GM23338 (cell line): Measurements from ENCODE around the gene MADCAM1. TPM values are rescaled to one million over a fixed set of nuclear protein-coding genes. Genes with fewer than 3 reads are reported as not detected.
A peak's percentile ranks its signal among the peaks of the same experiment; 100 is the strongest.

ENCODE experiments used
- ATAC-seq: fragments of 200-7000 bp; cut with Tn5 transposase; 3 replicates; pipeline ENCODE4 v1.9.1; 2020
- DNase-seq: peaks from one replicate; pipeline ENCODE4 v3.0.0-alpha.2; 2015; ENCODE audit warnings: low spot score
- H2AFZ ChIP-seq: fragments of 200-600 bp; sonication (generic); 2 replicates; pipeline ENCODE4 v1.8.0; 2016; ENCODE audit warnings: antibody characterized with exemption, mild to moderate bottlenecking, moderate library complexity
- H3F3A ChIP-seq: fragments of 200-600 bp; sonication (generic); replicated peaks from 2 replicates; pipeline ENCODE4 v1.8.0; 2017; ENCODE audit warnings: antibody characterized with exemption, mixed run types, low read depth
- H3K27ac ChIP-seq: fragments of 200-600 bp; sonication (generic); 2 replicates; pipeline ENCODE4 v1.6.1; 2016; ENCODE audit warnings: low read depth
- H3K27me3 ChIP-seq: fragments of 200-600 bp; sonication (generic); 2 replicates; pipeline ENCODE4 v1.8.0; 2016; ENCODE audit warnings: mild to moderate bottlenecking, mixed run types, moderate library complexity; ENCODE audit not compliant: insufficient read depth
- H3K36me3 ChIP-seq: fragments of 200-600 bp; sonication (generic); 2 replicates; pipeline ENCODE4 v1.8.0; 2016; ENCODE audit warnings: mild to moderate bottlenecking; ENCODE audit not compliant: insufficient read depth
- H3K4me1 ChIP-seq: fragments of 200-600 bp; sonication (generic); 2 replicates; pipeline ENCODE4 v1.8.0; 2016; ENCODE audit warnings: mild to moderate bottlenecking, moderate library complexity; ENCODE audit not compliant: insufficient read depth
- H3K4me2 ChIP-seq: fragments of 200-600 bp; sonication (generic); 2 replicates; pipeline ENCODE4 v1.7.1; 2017; ENCODE audit warnings: mixed run types
- H3K4me3 ChIP-seq: fragments of 200-600 bp; sonication (generic); 2 replicates; pipeline ENCODE4 v1.6.1; 2016; ENCODE audit warnings: mixed run types
- H3K79me2 ChIP-seq: fragments of 200-600 bp; sonication (generic); replicated peaks from 2 replicates; pipeline ENCODE4 v1.8.0; 2017; ENCODE audit warnings: mild to moderate bottlenecking; ENCODE audit not compliant: insufficient read depth
- H3K9me2 ChIP-seq: fragments of 200-600 bp; sonication (generic); 2 replicates; pipeline ENCODE4 v1.8.0; 2017; ENCODE audit not compliant: insufficient read depth
- H4K20me1 ChIP-seq: fragments of 200-600 bp; sonication (generic); replicated peaks from 2 replicates; pipeline ENCODE4 v1.8.0; 2017; ENCODE audit warnings: mild to moderate bottlenecking; ENCODE audit not compliant: insufficient read depth
- H3K27ac Mint-ChIP-seq: 2 replicates; pipeline ENCODE4 v1.8.0; 2020; ENCODE audit warnings: inconsistent platforms, mild to moderate bottlenecking, moderate library complexity, mixed read lengths
- H3K27me3 Mint-ChIP-seq: 3 replicates; pipeline ENCODE4 v1.8.0; 2022; ENCODE audit warnings: low read depth, mild to moderate bottlenecking, moderate library complexity, mixed read lengths, inconsistent platforms; ENCODE audit not compliant: insufficient read depth, poor library complexity
- H3K36me3 Mint-ChIP-seq: 3 replicates; pipeline ENCODE4 v1.8.0; 2021; ENCODE audit warnings: low read depth, mild to moderate bottlenecking, inconsistent platforms, moderate library complexity, mixed read lengths
- H3K4me1 Mint-ChIP-seq: 3 replicates; pipeline ENCODE4 v1.8.0; 2020; ENCODE audit warnings: mild to moderate bottlenecking, inconsistent platforms, mixed read lengths
- H3K4me3 Mint-ChIP-seq: 3 replicates; pipeline ENCODE4 v1.8.0; 2021; ENCODE audit warnings: moderate library complexity, mild to moderate bottlenecking, inconsistent platforms, mixed read lengths
- H3K9me3 Mint-ChIP-seq: 3 replicates; pipeline ENCODE4 v1.8.0; 2020; ENCODE audit warnings: moderate library complexity, mild to moderate bottlenecking, inconsistent platforms, mixed read lengths
- CREB1 ChIP-seq: fragments of 250-450 bp; sonication (Bioruptor Pico); IDR thresholded peaks from 2 replicates; pipeline ENCODE4 v1.5.0; 2020; ENCODE audit warnings: low read depth, mild to moderate bottlenecking, moderate library complexity
- CTCF ChIP-seq, 2 experiments: fragments of 200-600 bp in 1 of 2; sonication (generic) in 1 of 2; conservative IDR thresholded peaks; 2 replicates each; pipeline versions ENCODE4 v1.5.1 to v1.6.1; 2016 to 2017; ENCODE audit warnings: antibody characterized with exemption in 2 of 2, low read depth in 2 of 2, mild to moderate bottlenecking in 2 of 2, moderate library complexity in 1 of 2
- ETS1 ChIP-seq: IDR thresholded peaks from 2 replicates; pipeline ENCODE4 v1.6.1; 2016; ENCODE audit warnings: antibody characterized with exemption
- EZH2phosphoT487 ChIP-seq: fragments of 200-600 bp; sonication (generic); IDR thresholded peaks from one replicate; pipeline ENCODE4 v1.8.1; 2018; ENCODE audit warnings: antibody characterized with exemption; ENCODE audit not compliant: unreplicated experiment
- JUNB ChIP-seq: IDR thresholded peaks from one replicate; pipeline ENCODE4 v1.6.1; 2016; ENCODE audit warnings: antibody characterized with exemption; ENCODE audit not compliant: unreplicated experiment
- REST ChIP-seq: IDR thresholded peaks from one replicate; pipeline ENCODE4 v1.6.1; 2018; ENCODE audit warnings: antibody characterized with exemption; ENCODE audit not compliant: unreplicated experiment
- STAT1 ChIP-seq: IDR thresholded peaks from one replicate; pipeline ENCODE4 v1.6.1; 2016; ENCODE audit warnings: antibody characterized with exemption; ENCODE audit not compliant: unreplicated experiment
- ZNF114 ChIP-seq: fragments of 250-450 bp; sonication (Bioruptor Pico); IDR thresholded peaks from 2 replicates; pipeline ENCODE4 v1.5.0; 2020; ENCODE audit warnings: mild to moderate bottlenecking, moderate library complexity
- ZNF331 ChIP-seq: fragments of 250-450 bp; sonication (Bioruptor Pico); IDR thresholded peaks from 2 replicates; pipeline ENCODE4 v1.5.0; 2020; ENCODE audit warnings: low read depth, mild to moderate bottlenecking, moderate library complexity
- ZNF462 ChIP-seq: fragments of 250-450 bp; sonication (Bioruptor Pico); IDR thresholded peaks from 2 replicates; pipeline ENCODE4 v1.5.0; 2020; ENCODE audit warnings: mild to moderate bottlenecking, moderate library complexity
- polyA plus RNA-seq: library from polyadenylated mRNA; unstranded; fragments of >200 nt; fragmentation: Nextera tagmentation; extraction: Ambion mirVana; gene quantifications from 2 replicates; pipeline ENCODE4 v1.2.1, GENCODE V29; 2016
- total RNA-seq: library from RNA; depleted of rRNA; stranded (reverse); fragments of >200 nt; shearing (Covaris generic); gene quantifications from 2 replicates; pipeline ENCODE4 v1.2.3, GENCODE V29; 2014

The MADCAM1 gene
- total and polyA plus RNA-seq, 2 experiments from 2014 or later, result 2.1 to 2.5 TPM

GRCh38 chr19:524062-524674, 27.9 kb downstream of the MADCAM1 start (continued):
- TF ChIP-seq REST (no peak), CTCF (conservative IDR thresholded peaks at IDR 0.05; ENCODE audit: low read depth in 2 of 2) (no peak), EZH2phosphoT487 (no peak)

- DNase-seq, result no peak
- no peak for TF ChIP-seq ETS1
- TF ChIP-seq STAT1, result no peak
- TF ChIP-seq CREB1 (CRISPR knock-in tag), result no peak
- TF ChIP-seq ZNF331, result no peak
- TF ChIP-seq ZNF462 (CRISPR knock-in tag), result no peak
- TF ChIP-seq JUNB, result no peak
- no peak for TF ChIP-seq ZNF114 (CRISPR knock-in tag)
- no peak for TF ChIP-seq EZH2phosphoT487
These were observed 28.7 kb downstream of the MADCAM1 start for GRCh38 chr19:525029-525428.

More at GRCh38 chr19:525029-525428, 28.7 kb downstream of the MADCAM1 start:
- Histone ChIP-seq H3K9me2 (no peaks in the 10 kb centered on the region), H3K79me2 (no peaks in the 10 kb centered on the region), H4K20me1 (no peaks in the 10 kb centered on the region), H3K27me3 (peaks cover 12% of the 10 kb centered on the region), H3K4me3 (0 out of 2 replicates have a peak overlapping the region, but pooled peaks have one; percentile 7), H3K36me3 (no peaks in the 10 kb centered on the region), H3K4me1 (no peaks in the 10 kb centered on the region), H3K4me2 (no peak overlapping the region), H3K27ac (no peak overlapping the region), H2AFZ (no peak overlapping the region), H3F3A (peaks cover 3% of the 10 kb centered on the region; the same call in 1 of the 2 replicates)
- H3K27ac Mint-ChIP-seq, result no peak overlapping the region
- peaks cover 7% of the 10 kb centered on the region for H3K4me1 Mint-ChIP-seq
- ATAC-seq, result peak; percentile 26
- no peak overlapping the region for H3K4me3 Mint-ChIP-seq
- H3K36me3 Mint-ChIP-seq, result peaks cover 15% of the 10 kb centered on the region; the same call in 2 of the 3 replicates
- H3K27me3 Mint-ChIP-seq, result peaks cover 21% of the 10 kb centered on the region
- H3K9me3 Mint-ChIP-seq, result peaks cover 24% of the 10 kb centered on the region
